RPMI7951 (cell line): ENCODE measurements around the gene PUS10. TPM values are rescaled to one million over a fixed set of nuclear protein-coding genes. Genes with fewer than 3 reads are reported as not detected.

ENCODE experiments used
- DNase-seq: peaks from one replicate; pipeline ENCODE4 v3.0.0-alpha.2; 2012; ENCODE audit warnings: low read depth
- total RNA-seq: library from RNA; depleted of rRNA; stranded (reverse); fragments of >200 nt; shearing (Covaris generic); gene quantifications from 2 replicates; pipeline ENCODE4 v1.2.3, GENCODE V29; 2014

The PUS10 gene
- total RNA-seq, 1 experiment from 2014 or later, result 10.0 TPM

DNA sequence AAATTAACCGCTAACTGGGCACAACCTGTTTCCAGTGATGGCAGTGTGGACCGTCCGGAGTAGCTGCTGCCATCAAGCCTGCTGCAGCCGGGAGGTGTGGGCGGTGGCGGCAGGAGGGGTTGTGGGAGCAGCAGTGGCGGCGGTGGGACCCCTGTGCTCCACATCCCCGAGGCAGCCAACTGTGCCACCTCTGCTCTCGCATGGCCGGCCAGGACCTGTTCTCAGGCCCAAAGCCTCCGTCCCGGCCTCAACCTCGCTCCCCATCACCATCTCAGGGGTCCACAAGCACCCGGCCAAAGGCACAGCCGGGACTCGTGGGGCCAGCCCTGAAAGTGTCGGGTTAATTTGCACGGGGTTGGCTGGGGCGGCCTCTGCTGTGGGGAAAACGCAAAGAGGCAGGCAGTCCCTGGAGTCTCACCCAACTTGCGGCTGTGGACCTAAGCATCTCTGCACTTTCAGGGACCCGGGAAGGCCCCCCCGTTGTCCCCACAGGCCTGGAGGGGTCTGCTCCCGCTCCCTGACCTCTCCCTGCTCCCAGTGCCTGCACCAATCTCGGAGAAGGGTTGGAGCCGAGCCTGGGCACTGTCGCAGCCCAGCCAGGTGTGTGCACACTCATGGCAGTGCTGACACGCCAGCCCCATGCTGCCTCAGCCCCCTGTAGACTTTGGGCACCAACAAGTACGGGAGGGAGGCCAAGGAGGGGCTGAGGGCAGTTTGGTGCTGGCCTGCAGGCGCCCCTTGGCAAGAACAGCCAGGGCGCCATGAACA is 45.0 kb downstream of the PUS10 start:
- no peak for DNase-seq

DNA sequence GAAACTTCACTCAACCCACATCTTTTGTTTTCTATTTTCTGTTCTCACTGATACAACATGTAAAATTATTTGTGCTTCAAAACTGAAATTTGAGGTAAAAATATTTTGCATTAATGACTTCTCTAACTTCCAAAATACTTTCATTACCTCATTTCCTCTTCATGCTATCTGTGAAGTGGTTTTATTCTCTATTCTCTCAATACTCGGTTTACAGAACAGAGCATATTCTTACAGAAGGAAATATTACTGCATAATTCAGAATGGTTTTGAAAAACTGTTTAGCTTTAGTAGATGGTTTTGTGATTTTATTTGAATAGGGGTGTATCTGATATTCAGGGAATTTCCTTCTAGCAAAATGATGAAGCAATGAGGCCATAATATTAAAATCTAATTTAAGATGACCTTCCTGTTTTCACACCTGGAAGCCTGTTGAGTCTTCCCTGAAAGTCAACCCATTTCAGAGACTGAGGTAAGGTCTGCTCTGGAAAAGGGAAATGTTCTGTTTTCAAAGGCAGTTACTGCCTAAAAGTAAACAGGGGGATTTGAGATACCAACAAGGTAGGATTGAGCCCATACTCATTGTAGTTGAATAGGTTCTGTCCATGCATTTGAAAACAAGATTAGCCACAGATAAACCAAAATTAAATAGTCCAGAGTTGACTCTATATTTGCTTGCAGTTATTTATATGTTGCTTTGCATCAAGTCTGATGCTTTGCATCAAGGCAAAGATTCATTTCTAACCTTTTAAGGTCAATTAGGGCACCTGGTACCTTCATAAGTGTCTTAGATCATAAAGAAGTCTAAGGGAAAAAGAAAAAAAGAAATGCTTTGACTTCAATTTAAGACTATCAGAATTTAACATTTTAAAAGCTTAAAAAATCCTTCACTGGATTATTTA is 51.3 kb downstream of the PUS10 start:
- DNase-seq, result no peak

DNA sequence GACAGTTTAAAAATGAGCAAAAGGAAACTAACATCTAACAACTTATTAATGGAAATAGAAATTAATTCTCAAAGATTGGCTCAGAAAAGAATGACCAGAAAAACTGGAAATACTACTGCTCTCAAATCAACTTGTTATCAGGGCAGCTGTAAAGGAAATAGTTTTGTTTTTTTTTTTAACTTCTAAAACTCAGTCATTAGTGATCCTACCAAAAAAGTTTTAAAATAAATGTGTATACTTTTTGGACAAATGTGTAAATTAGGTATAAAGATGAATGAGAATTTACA is 52.6 kb downstream of the PUS10 start:
- no peak for DNase-seq

DNA sequence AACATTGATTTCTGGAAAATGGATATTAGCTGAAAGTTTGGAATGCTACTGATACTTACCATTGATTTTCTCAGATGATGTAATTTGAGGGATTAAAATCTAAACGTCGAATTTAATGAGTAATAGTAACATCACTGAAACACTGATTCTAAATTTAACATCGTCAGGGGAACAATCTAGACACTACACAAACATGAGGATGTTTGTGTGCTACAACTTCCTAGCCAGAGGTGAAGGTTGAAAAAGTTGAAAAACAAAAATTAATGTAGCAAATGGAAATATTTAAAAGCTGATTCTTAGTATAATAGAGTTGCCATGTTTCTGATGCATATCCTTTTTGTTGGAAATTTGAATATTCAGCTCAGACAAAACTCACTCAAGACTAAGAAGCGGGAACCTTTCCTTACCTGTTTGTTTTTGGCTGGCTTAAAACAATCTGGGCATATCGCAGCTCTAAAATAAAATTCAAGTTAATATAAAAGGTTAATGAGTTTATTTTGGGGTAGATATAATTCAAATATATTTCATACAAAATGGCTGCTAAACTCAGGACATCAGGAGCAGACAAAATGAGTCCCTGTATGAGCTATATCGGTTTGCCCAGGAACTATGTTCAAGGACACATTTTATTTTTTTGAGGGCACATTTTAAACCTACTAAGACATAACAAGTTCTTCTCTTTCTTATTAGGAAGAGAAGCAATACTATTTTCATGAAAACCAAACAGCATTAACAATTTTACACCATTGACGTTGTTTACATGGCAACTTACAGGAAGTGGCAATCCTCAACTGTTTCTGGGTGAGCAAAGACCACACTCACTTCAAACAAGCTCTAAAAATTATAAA is 53.2 kb downstream of the PUS10 start:
- no peak for DNase-seq

DNA sequence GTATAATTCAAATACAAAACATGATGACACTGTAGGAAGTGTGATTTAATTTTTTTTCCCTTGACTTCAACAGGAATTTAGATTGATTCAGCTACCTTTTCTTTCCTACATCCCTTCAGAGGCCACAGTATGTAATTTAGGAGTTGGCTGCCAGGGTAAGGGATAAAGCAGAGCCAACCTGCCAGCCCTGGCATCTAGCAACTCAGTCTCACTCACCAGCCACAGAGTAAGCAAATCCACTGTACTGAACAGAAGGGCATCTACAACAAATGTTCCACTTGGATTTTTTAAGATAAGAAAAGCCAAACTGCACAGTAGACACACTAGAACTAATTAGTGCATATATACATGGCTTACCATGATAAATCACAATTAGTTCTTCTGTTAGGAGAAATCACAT is 54.9 kb downstream of the PUS10 start:
- no peak for DNase-seq

DNA sequence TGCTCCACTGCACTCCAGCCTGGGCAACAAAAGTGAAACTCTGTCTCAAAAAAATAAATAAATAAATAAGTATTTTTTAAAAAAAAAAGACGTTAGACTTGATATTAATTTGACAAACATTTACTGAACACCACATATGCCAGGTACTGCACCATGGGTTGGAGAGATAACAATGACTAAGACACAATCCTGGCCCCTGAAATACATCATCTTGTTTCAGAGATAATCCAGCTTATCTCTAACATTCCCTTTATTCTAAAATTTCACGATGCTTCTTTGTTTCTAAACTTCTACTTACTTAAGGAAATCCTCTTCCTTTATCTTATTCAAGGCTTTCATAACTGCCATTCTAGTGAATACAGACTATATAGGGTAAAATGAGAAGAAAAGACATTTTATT is 55.5 kb downstream of the PUS10 start:
- DNase-seq, result no peak

DNA sequence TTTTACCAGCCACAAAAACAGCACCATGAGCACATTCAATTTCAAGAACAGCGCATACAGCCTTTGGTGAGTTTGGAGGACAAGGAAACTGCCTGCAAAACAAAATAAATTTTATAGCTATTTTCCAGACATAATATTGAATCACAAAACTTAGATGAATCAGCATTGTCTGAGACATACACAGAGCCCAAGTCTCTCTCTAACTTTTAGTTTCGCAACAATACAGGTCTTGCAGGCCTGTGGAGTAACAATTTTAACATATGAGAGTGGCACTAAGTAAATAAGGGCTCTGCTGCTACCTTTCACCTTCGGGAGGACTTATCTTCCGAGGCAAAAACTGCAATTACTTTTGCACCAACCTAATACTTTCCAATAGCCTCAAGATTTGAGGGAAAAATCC is 56.6 kb downstream of the PUS10 start:
- no peak for DNase-seq

DNA sequence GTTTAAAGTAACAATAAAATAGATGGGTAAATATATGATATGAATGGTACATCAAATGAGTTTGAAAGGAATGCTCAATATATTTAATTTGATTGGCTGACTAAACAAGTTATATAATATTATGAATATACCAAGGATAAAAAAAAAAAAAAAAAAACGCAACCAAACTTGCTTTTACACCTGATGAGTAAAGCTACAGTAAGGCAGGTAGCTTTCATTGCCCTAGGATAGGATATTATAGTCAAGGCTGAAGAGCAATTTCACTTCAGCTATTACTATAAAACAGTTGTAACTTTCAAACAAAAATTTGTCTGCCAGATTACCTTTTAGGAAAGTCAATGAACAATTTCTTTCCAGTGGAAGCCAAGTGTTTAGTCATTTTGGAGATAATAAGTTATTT is 57.3 kb downstream of the PUS10 start:
- DNase-seq, result no peak

DNA sequence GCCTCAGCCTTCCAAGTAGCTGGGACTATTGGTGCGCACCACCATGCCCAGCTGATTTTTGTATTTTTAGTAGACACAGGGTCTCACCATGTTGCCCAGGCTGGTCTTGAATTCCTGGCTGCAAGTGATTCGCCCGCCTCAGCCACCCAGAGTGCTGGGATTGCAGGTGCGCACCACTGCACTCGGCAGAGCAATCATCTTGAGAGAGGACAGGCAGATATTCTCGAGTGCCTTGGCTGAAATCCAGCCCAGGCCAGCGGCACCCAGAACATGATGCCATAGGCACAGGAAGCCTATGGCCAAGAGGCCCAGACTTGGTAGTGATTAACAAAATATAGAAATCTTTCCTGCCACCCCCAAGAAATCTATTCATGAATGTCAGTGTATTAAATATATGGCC is 58.6 kb downstream of the PUS10 start:
- no peak for DNase-seq

DNA sequence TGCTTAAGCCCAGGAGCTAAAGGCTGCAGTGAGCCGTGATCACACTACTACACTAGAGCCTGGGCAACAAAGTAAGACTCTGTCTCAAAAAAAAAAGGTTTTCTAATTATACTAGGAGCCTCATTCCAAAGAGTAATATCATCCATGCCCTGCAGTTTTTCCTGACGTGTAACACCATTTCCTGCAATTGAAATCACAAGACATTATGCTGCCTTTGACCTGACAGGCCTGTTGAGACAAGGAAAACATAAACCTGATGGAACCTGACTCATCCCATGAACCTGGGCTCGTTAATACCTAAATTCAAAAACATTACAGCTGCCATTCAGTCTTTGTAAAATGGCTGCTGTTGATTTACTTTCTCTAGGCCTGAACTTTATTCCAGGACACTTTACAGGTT is 59.3 kb downstream of the PUS10 start:
- no peak for DNase-seq

DNA sequence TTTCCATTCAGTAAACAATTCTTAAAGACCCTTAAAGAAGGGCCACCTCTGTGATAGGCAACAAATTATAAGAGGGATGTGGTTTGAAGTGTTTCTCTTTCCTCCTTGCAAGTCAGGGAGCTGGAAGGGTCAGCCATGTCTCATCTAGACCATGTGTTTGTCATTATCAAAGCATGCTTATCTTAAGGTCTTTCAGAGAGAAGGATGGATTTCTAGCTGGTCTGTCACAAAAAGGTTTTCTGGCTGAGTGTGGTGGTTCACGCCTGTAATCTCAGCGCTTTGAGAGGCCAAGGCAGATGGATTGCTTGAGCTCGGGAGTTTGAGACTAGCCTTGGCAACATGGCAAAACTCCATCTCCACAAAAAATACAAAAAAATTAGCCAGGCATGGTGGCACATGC is 59.7 kb downstream of the PUS10 start:
- DNase-seq, result peak; percentile 34

DNA sequence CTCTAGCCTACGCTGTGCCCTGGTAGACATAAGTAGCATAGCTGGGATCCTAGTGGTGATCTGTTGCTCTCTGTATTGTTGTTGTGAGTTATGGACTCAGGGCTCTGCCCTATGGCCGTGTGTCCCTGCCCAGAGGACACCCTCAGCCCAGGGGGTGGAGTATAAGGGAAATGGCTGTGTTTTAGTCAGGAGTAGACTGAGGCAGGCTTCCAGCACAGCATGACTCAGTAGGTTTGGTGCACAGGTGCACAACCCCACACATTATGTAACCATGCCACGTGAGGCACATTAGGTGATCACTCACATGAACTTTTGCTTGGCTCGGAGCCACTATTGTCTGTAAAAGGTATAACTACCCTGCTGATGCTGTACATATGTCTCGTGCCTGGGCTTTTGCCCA is 60.4 kb downstream of the PUS10 start:
- no peak for DNase-seq

DNA sequence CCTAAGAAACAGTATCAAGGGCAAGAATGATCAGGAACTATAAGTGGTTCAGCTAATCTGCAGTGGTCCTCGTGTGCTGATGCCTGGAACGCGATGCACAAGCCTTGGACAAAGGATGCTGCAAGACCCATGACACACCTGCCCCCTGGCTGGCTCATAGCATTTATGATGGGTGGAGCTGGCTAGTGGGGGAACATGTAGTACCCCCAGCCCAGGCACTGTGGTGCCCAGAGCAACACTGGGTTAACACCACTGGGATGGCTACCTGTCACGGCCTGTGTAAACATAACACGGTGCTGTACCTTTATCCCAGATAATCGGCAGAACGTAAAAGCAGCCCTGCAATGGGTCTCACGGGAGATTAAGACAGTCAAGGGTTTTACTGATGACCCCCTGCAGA is 60.8 kb downstream of the PUS10 start:
- DNase-seq, result no peak

DNA sequence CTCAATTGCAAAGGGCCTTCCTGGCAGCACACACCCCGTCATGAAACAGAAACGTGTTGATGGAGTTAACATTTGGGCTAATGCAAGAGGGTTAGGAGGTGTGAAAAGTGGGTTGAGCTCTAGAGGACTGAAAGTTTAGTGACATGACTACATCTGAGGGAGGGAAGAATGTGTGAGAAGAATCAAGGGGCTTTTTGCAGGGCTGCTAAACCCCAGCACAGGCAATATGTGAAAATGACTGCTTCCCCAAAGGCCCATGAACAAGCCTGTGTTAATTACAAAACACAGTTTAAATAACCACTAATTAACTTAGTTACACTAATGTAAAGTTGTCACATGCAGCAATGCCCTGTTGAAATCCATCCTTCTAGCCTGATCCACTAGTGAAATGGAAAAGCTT is 63.9 kb downstream of the PUS10 start:
- DNase-seq, result no peak

DNA sequence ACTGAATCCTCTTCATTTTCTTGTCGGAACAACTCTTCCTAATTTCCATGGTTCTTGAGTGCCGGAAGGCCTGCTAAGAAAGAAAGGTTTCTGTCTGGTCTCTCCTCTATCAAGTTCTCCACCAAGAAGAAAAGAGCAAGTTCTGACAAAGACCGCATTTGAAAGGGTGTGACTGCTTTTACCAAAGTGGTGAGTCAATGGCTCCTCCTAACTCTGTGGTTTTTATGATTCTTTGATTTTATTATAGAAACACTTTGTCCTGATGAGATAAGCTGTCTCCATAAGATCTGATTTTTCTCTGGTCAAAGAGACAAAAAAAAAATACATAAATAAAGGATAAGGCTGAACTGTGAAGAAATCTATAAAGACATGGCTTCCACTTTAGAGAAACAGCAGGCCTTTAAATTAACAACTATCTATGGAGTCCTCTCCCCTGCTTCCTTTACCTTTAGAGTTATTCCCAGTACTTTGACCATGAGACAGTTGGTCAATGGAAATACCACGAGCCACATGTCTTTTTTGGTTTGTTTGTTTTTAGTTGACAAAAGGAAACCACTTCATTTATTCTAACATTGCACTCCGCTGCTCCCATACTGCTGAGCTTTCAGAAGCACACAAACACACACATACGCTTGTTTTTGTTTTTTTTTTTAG is 69.0 kb downstream of the PUS10 start:
- peak; percentile 72 for DNase-seq

DNA sequence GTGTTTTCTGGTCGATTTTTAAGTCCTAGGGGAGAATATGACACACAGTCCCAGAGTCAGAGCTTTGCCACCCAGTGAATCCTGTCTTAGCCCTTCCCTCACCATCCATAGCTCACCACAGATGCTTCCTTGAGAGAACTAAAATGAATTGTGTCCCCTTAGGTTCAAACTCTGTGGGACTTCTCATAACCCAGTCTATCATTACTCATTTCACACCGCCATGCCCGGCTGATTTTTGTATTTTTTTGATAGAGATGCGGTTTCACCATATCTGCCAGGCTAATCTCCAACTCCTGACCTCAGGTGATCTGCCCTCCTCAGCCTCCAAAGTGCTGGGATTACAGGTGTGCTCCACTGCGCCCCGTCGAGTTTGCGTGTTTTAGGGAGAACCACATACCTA is 69.9 kb downstream of the PUS10 start:
- DNase-seq, result no peak

DNA sequence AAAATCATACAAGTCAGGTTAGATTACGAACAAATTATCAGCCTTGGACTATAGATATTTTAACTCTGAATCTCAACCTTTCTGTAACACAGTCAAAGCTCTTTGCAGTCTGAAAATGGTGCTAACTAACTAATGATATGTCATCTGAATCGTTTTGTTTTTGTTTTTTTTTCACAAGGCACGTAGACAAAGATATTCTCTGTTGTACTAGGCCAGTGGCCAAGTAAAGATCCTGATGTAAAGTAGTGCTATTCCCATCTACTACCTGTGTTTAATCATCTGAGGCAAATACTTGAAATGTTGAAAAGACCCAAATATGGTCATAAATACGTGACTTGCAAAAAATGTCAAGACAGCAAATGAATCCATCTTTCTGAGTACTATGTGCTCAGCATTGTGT is 71.0 kb downstream of the PUS10 start:
- no peak for DNase-seq

DNA sequence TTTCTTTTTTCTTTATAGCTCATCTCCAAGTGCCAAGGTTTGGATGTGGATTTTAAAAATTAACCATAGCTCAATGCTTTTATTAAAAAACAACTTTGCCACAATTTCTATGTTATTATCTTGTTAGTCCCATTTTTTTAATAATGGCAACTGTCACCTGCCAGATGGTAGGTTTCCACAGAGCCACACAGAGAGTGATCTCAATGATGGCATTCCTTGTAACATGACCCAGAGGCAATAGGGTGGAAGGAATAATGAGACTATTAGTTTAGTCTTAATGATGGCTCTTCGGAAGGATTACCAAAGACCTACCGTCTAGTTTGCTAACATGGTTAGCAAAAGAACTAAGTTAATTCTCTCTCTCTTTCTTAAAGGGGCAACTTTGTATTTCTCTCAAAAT is 72.7 kb downstream of the PUS10 start:
- no peak for DNase-seq

DNA sequence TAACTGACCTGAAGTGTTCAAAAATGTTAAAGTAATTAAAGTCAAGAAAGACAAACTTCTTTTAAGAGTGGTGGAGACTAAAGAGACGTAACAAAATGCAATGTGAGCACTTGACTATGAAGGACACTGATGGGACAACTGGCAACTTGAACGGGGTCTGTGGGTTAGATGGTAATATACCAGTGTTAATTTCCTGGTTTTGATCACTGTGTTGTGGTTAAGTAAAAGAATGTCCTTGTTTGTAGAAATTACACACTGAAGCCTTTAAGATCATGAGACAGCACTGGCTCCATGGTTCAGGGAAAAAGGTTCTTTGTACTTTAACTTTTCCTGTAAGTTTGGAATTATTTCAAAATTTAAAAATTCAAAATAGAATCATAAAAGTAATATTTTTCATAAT is 78.4 kb downstream of the PUS10 start:
- no peak for DNase-seq

DNA sequence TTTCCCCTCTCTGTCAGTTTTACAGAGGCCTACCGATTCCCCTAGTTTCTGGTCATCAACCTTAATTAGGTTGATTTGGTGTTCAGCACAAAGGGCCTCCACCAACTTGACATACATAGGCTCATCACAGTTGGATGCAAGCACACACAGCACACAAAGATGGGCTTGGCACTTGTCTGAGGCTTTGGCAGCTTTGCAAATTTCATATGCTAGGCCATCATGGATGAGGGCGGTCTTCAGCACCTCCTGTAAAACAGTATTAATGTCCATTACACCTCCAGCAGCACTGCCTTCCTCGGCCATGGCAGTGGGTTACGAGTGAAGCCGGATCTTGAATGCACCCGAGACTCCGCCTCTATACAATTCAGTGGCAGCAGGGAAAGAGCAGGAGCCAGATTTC is 79.8 kb downstream of the PUS10 start:
- no peak for DNase-seq

DNA sequence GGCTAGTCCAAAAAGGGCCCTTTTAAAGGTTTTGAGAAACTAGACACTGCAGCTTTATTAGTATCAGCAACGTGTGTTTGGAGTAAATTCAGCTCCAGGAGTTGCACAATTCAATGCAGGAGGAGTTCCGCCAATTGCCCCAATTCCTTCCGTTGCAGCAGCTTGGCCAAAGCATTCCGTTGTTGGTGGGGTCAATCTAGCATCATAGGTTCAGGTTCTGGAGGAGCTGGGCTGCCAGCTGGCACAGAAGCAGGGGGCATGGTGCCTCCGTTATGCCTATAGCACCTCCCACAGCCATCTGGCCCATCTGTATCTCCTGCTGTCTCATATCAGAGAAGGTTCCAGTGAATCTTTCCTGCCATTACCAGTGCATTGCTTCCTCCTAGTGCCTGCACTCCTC is 81.3 kb downstream of the PUS10 start:
- DNase-seq, result no peak

DNA sequence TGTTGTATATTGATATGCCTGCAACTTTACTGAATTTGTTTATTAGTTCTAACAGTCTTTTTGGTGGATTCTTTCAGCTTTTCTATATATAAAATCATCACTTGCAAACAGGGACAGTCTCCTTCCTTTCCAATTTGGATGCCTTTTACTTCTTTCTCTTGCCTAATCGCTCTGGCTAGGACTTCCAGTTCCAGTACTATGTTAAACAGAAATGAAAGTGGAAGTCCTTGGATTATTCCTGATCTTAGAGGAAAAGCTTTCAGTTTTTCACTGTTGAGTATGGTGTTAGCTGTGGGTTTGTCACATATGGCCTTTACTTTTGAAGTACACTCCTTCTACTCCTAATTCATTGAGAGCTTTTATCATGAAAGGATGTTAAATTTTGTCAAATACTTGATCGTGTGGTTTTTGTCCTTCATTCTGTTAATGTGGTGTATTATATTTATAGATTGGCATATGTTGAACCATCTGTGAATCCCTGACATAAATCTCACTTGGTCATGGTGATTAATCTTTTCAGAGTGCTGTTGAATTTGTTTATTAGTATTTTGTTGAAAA is 83.8 kb downstream of the PUS10 start:
- DNase-seq, result no peak
